Stomach (tissue), 9 donors: ENCODE measurements around the gene BAIAP2L2. TPM values are rescaled to one million over a fixed set of nuclear protein-coding genes. Genes with fewer than 3 reads are reported as not detected.

ENCODE experiments used
- DNase-seq, 2 donors: peaks; one replicate each; pipeline versions ENCODE4 v3.0.0 to v3.0.0-alpha.2; 2013 to 2019
- H3K27ac ChIP-seq, 5 donors: fragments of 200-600 bp in 4 of 5; sonication (generic) in 4 of 5; one replicate each; pipeline ENCODE4 v1.5.1; 2013 to 2019; ENCODE audit warnings: mild to moderate bottlenecking in 1 of 5, moderate library complexity in 1 of 5
- H3K27me3 ChIP-seq, 3 donors: fragments of 200-600 bp; sonication (generic); one replicate each; pipeline ENCODE4 v1.5.1; 2017 to 2019; ENCODE audit warnings: mixed run types in 1 of 3
- H3K36me3 ChIP-seq, 4 donors: fragments of 200-600 bp; sonication (generic); 1 replicate in 3 of 4; 2 replicates in 1 of 4; pipeline ENCODE4 v1.5.1; 2016 to 2019
- H3K4me1 ChIP-seq, 4 donors: fragments of 200-600 bp; sonication (generic); one replicate each; pipeline ENCODE4 v1.5.1; 2016 to 2019
- H3K4me3 ChIP-seq, 4 donors: fragments of 200-600 bp; sonication (generic) in 3 of 4; one replicate each; pipeline ENCODE4 v1.5.1; 2016 to 2019; ENCODE audit warnings: mild to moderate bottlenecking in 1 of 4
- H3K9me3 ChIP-seq, 4 donors: fragments of 200-600 bp; sonication (generic); one replicate each; pipeline ENCODE4 v1.5.1; 2016 to 2019
- EP300 ChIP-seq: sonication (generic); formaldehyde crosslinking; IDR thresholded peaks from one replicate; pipeline ENCODE4 v1.6.1; 2017; ENCODE audit warnings: antibody characterized with exemption
- POLR2A ChIP-seq, 4 donors: fragments of 450-650 bp; IDR thresholded peaks; one replicate each; pipeline ENCODE4 v1.6.1; 2016; ENCODE audit warnings: antibody characterized with exemption in 4 of 4, control low read depth in 2 of 4, mild to moderate bottlenecking in 1 of 4, moderate library complexity in 1 of 4
- POLR2AphosphoS5 ChIP-seq, 3 donors: sonication (generic); formaldehyde crosslinking; IDR thresholded peaks; one replicate each; pipeline ENCODE4 v1.6.1; 2016; ENCODE audit warnings: antibody characterized with exemption in 3 of 3
- WGBS, 5 donors: extraction: QIAGEN DNeasy Blood & Tissue Kit in 3 of 5; methylation state at CpG; one replicate each; pipeline versions ENCODE4 v1.1.5 to v1.1.7; 2013 to 2018; 5-methylcytosine and 5-hydroxymethylcytosine counted together
- intact Hi-C: fragments of 100-400 bp; cut with DNase I; formaldehyde crosslinking; loops from one replicate; pipeline ENCODE4 v1.15.1; 2023; ENCODE audit warnings: low total_unique reads
- polyA plus RNA-seq, 3 donors: library from polyadenylated mRNA; stranded (reverse); fragments of 200-250 nt; gene quantifications; one replicate each; pipeline ENCODE4 v1.2.3, GENCODE V29; 2013
- total RNA-seq, 5 donors: library from RNA; depleted of rRNA; stranded (reverse); fragments of >200 nt; gene quantifications; one replicate each; pipeline versions ENCODE4 v1.1.0 to v1.2.3, GENCODE V29; 2014 to 2016
- TF ChIP-seq, protein P1 (sequence below), 7 experiments: fragments of 450-650 bp in 4 of 7; fragments of 200-600 bp in 3 of 7; sonication (generic) in 3 of 7; IDR thresholded peaks; one replicate each; pipeline ENCODE4 v1.5.1; 2016 to 2019; ENCODE audit warnings: antibody characterized with exemption in 7 of 7, control low read depth in 2 of 7, mild to moderate bottlenecking in 1 of 7
- donor health status: healthy with polysubstance abuse.
- donor health status: Bipolar disorder and iron deficiency.
- donor health status: healthy.

BAIAP2L2 gene
- total and polyA plus RNA-seq, 8 donors: 1.2 to 397 (median 5.4) TPM

DNA sequence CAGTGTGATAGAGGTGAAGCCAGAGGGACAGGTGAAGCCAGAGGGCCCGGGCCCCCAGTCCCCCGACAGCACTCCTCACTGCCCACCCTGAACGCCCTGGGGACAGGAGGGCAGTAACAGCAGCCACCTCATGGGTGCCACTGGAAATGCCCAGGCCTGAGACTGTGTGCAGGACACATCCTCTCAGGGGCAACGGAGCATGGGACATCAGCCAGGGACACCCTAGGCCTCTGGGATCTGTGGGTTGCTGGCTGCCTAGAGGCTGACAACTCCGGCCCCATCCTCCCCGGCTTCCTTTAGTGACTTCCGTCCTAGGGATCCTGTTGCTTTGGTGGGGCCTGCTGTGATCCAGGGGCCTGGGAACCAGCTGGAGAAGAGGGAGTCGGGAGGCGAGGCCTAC is 17.4 kb upstream of the BAIAP2L2 start:
- no peak for TF ChIP-seq EP300
- TF ChIP-seq, protein P1, sequence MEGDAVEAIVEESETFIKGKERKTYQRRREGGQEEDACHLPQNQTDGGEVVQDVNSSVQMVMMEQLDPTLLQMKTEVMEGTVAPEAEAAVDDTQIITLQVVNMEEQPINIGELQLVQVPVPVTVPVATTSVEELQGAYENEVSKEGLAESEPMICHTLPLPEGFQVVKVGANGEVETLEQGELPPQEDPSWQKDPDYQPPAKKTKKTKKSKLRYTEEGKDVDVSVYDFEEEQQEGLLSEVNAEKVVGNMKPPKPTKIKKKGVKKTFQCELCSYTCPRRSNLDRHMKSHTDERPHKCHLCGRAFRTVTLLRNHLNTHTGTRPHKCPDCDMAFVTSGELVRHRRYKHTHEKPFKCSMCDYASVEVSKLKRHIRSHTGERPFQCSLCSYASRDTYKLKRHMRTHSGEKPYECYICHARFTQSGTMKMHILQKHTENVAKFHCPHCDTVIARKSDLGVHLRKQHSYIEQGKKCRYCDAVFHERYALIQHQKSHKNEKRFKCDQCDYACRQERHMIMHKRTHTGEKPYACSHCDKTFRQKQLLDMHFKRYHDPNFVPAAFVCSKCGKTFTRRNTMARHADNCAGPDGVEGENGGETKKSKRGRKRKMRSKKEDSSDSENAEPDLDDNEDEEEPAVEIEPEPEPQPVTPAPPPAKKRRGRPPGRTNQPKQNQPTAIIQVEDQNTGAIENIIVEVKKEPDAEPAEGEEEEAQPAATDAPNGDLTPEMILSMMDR (IDR thresholded peaks at IDR 0.05): no peak
- no peak for TF ChIP-seq POLR2AphosphoS5 (IDR thresholded peaks at IDR 0.05)
- TF ChIP-seq POLR2A (IDR thresholded peaks at IDR 0.05): no peak
- H3K9me3 ChIP-seq: no peaks in the 10 kb centered on the region
- WGBS, 5 donors: 88 to 97% (median 94%) methylated on average over 4 to 9 of the region's 9 CpGs
- intact Hi-C loops: no loop called here
- no peak overlapping the region for H3K4me3 ChIP-seq
- no peaks in the 10 kb centered on the region for H3K27me3 ChIP-seq
- no peaks in the 10 kb centered on the region for H3K4me1 ChIP-seq
- H3K27ac ChIP-seq: no peak overlapping the region
- DNase-seq: no peak
- peaks cover 9 to 78% (median 62%) of the 10 kb centered on the region in 4 donors for H3K36me3 ChIP-seq

GRCh38 chr22:38126928-38127668 is 16.6 kb upstream of the BAIAP2L2 start:
- Histone ChIP-seq H3K4me3 (no peak overlapping the region), H3K36me3 (peaks cover 9 to 70% (median 54%) of the 10 kb centered on the region in 4 donors), H3K9me3 (no peaks in the 10 kb centered on the region), H3K4me1 (no peaks in the 10 kb centered on the region), H3K27me3 (no peaks in the 10 kb centered on the region), H3K27ac (no peak overlapping the region)
- intact Hi-C loops: no loop called here
- TF ChIP-seq POLR2A (IDR thresholded peaks at IDR 0.05) (no peak), POLR2AphosphoS5 (IDR thresholded peaks at IDR 0.05) (no peak), EP300 (no peak)
- TF ChIP-seq, protein P1 (IDR thresholded peaks at IDR 0.05): no peak
- WGBS, 5 donors: 91 to 95% (median 93%) methylated on average over 20 to 23 of the region's 23 CpGs
- no peak for DNase-seq

DNA sequence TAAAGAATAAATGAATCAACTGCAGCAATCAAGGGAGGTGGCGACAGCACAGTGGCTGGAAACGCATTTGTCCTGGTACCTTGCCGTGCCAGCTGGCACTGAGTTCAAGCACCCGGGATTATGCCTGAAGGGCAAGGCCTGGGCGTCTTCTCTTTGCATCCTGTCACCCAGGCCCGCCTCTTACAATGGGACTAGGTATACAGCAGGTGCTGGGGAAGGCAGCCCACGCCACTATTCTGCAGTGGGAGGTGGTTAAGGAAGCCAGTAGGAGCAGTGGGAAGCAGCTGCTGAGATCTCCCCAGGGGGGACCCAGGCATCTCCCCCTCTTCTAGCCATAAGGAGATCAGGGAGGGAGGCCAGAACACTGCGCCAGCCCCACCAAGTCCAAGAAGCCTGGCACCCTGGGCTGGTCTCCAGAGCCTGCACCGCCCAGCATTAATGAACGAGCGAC is 15.3 kb upstream of the BAIAP2L2 start:
- peaks cover 7 to 63% (median 46%) of the 10 kb centered on the region in 4 donors for H3K36me3 ChIP-seq
- TF ChIP-seq POLR2AphosphoS5 (IDR thresholded peaks at IDR 0.05): no peak
- no peak for TF ChIP-seq POLR2A (IDR thresholded peaks at IDR 0.05)
- TF ChIP-seq, protein P1 (IDR thresholded peaks at IDR 0.05): no peak
- TF ChIP-seq EP300: no peak
- no peak overlapping the region for H3K4me3 ChIP-seq
- intact Hi-C loops: no loop called here
- no peak for DNase-seq
- H3K27me3 ChIP-seq: no peaks in the 10 kb centered on the region
- H3K27ac ChIP-seq: no peak overlapping the region
- H3K4me1 ChIP-seq: no peaks in the 10 kb centered on the region
- WGBS, 5 donors: 67 to 89% (median 86%) methylated on average over 6 to 11 of the region's 11 CpGs
- no peaks in the 10 kb centered on the region for H3K9me3 ChIP-seq

DNA sequence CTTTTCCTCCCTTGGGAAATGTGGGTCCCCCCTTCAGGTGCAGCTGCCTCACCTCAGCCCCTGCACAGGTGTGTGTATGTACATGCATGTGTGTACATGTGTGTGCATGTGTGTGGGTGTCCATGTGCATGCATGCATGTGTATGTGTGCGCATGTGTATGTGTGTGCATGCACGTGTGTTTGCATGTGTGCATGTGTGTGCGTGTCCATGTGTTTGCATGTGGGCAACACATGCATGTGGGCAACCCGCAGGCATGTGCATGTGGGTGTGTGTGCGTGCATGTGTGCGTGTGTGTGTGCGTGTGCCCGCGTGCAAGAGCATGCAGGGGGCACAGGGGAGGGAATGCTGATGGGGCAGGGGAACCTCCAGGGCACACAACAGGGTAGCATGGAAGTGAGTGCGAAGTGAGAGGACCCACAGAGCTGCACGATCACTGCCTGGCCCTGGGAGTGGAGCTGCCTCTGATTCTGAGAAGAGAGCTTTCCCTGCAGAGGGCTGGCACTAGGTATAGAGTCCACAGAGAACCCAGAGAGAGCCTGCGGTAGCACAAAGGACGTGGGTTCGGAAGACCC is 14.6 kb upstream of the BAIAP2L2 start:
- intact Hi-C loops: no loop called here
- Histone ChIP-seq H3K4me3 (no peak overlapping the region), H3K27ac (no peak overlapping the region), H3K4me1 (no peaks in the 10 kb centered on the region), H3K27me3 (no peaks in the 10 kb centered on the region), H3K9me3 (no peaks in the 10 kb centered on the region), H3K36me3 (peaks cover 7 to 57% (median 43%) of the 10 kb centered on the region in 4 donors)
- no peak for DNase-seq
- 92 to 97% (median 96%) methylated on average over 11 to 14 of the region's 14 CpGs for WGBS, 5 donors
- TF ChIP-seq POLR2AphosphoS5 (IDR thresholded peaks at IDR 0.05) (no peak), POLR2A (IDR thresholded peaks at IDR 0.05) (no peak), EP300 (no peak)
- TF ChIP-seq, protein P1 (IDR thresholded peaks at IDR 0.05): no peak
